Fibroblast of the aortic adventitia (primary cell): ENCODE data around the gene LRRC8D. TPM values are rescaled to one million over a fixed set of nuclear protein-coding genes. Genes with fewer than 3 reads are reported as not detected.

Experiments
- DNase-seq: peaks from one replicate; pipeline ENCODE4 v3.0.0-alpha.2; 2010; ENCODE audit warnings: low read depth
- H3K4me3 ChIP-seq: 2 replicates; pipeline ENCODE4 v1.5.1; 2011; ENCODE audit warnings: low read depth, mild to moderate bottlenecking, control low read depth, low read length, moderate library complexity
- CTCF ChIP-seq: IDR thresholded peaks from 2 replicates; pipeline ENCODE4 v1.5.1; 2011; ENCODE audit warnings: mild to moderate bottlenecking, low read length, control low read depth, inconsistent platforms; ENCODE audit not compliant: insufficient read depth
- total RNA-seq: library from RNA; depleted of rRNA; stranded (reverse); fragments of >200 nt; gene quantifications from 2 replicates; pipeline ENCODE4 v1.2.3, GENCODE V29; 2012; ENCODE audit warnings: low replicate concordance

The LRRC8D gene
- total RNA-seq, 1 donor, result 45.6 TPM

GRCh38 chr1:89841507-89841906 lies 20.7 kb downstream of the LRRC8D start:
- no peak for DNase-seq
- no peak overlapping the region for H3K4me3 ChIP-seq
- no peak for TF ChIP-seq CTCF

- peak; percentile 55 for DNase-seq
- no peak for TF ChIP-seq CTCF
Observed at GRCh38 chr1:89842567-89843272, 21.9 kb downstream of the LRRC8D start.

GRCh38 chr1:89843273-89844130 lies 22.7 kb downstream of the LRRC8D start:
- TF ChIP-seq CTCF, result peak; percentile 43
- peak overlapping the region; percentile 83 for H3K4me3 ChIP-seq
- DNase-seq, result peak; percentile 48

More at GRCh38 chr1:89842567-89843272, 21.9 kb downstream of the LRRC8D start:
- H3K4me3 ChIP-seq, result peak overlapping the region; percentile 83

GRCh38 chr1:89844241-89844807 lies 23.5 kb downstream of the LRRC8D start:
- peak; percentile 16 for DNase-seq
- H3K4me3 ChIP-seq, result peak overlapping the region; percentile 83
- no peak for TF ChIP-seq CTCF

GRCh38 chr1:89844860-89845259 lies 24.0 kb downstream of the LRRC8D start:
- TF ChIP-seq CTCF, result no peak
- no peak for DNase-seq
- H3K4me3 ChIP-seq, result peak overlapping the region; percentile 83

- TF ChIP-seq CTCF, result no peak
- no peak for DNase-seq
- no peak overlapping the region for H3K4me3 ChIP-seq
Observed at GRCh38 chr1:89847191-89847729, 26.4 kb downstream of the LRRC8D start.
